Endothelial cell of umbilical vein (primary cell): ENCODE measurements around the gene RIPOR1. TPM values are rescaled to one million over a fixed set of nuclear protein-coding genes. Genes with fewer than 3 reads are reported as not detected.

ENCODE experiments used
- BruUV-seq: library from RNA; stranded (reverse); fragments of 400-500 nt; replicated peaks from 2 replicates; lab custom pipeline; 2021; lab: Mats Ljungman, UMichigan
- CTCF ChIA-PET: fragments of 300-600, 350-600 bp; sonication (Branson Sonifier 250); formaldehyde crosslinking; loops from one replicate; lab custom pipeline; 2021; ENCODE audit warnings: antibody characterized with exemption, inconsistent platforms; lab: Charles Lee
- POLR2A ChIA-PET: fragments of 300-600, 350-600 bp; sonication (Branson Sonifier 250); formaldehyde crosslinking; loops from one replicate; lab custom pipeline; 2021; ENCODE audit warnings: antibody characterized with exemption, inconsistent platforms; lab: Charles Lee
- DNase-seq: peaks from one replicate; pipeline ENCODE4 v3.0.0-alpha.2; 2011; ENCODE audit warnings: low read depth, low spot score
- FAIRE-seq: peaks from 2 replicates; lab custom pipeline; 2011; peaks lifted over from hg19 to GRCh38; lab: Jason Lieb, UNC
- H2AFZ ChIP-seq: 2 replicates; pipeline ENCODE4 v1.6.0; 2012; ENCODE audit warnings: low read depth, low read length, control low read depth, inconsistent platforms
- H3K27ac ChIP-seq: 2 replicates; pipeline ENCODE4 v1.5.1; 2011; ENCODE audit warnings: low read depth, mild to moderate bottlenecking, control low read depth, low read length, moderate library complexity; ENCODE audit not compliant: insufficient read depth
- H3K27me3 ChIP-seq, 2 experiments: 2 replicates each; pipeline versions ENCODE4 v1.6.0 to v1.6.1; 2011; ENCODE audit warnings: low read length in 2 of 2, mixed read lengths in 1 of 2; ENCODE audit not compliant: control insufficient read depth in 2 of 2, insufficient read depth in 2 of 2
- H3K36me3 ChIP-seq, 2 experiments: 2 replicates in 1 of 2; 3 replicates in 1 of 2; pipeline ENCODE4 v1.5.1; 2011; ENCODE audit warnings: low read length in 2 of 2, mild to moderate bottlenecking in 1 of 2, moderate library complexity in 1 of 2; ENCODE audit not compliant: control insufficient read depth in 2 of 2, insufficient read depth in 2 of 2; ENCODE audit errors: extremely low read depth in 1 of 2
- H3K4me1 ChIP-seq: 3 replicates; pipeline ENCODE4 v1.5.1; 2011; ENCODE audit warnings: mild to moderate bottlenecking, low read length; ENCODE audit not compliant: control insufficient read depth, insufficient read depth; ENCODE audit errors: extremely low read depth
- H3K4me2 ChIP-seq: 2 replicates; pipeline ENCODE4 v1.6.1; 2011; ENCODE audit warnings: low read length, control low read depth, mixed read lengths; ENCODE audit not compliant: insufficient read depth
- H3K4me3 ChIP-seq, 3 experiments: fragments of 200-600 bp in 1 of 3; sonication (generic), shearing (Covaris generic) in 1 of 3; replicated peaks in 1 of 3; 2 replicates each; pipeline ENCODE4 v1.5.1; 2011 to 2016; ENCODE audit warnings: control low read depth in 3 of 3, low read length in 3 of 3, mild to moderate bottlenecking in 2 of 3, inconsistent platforms in 1 of 3, low read depth in 1 of 3, moderate library complexity in 1 of 3; ENCODE audit not compliant: insufficient read depth in 1 of 3
- H3K79me2 ChIP-seq: 2 replicates; pipeline ENCODE4 v1.6.0; 2012; ENCODE audit warnings: low read length, inconsistent platforms; ENCODE audit not compliant: control insufficient read depth, insufficient read depth
- H3K9ac ChIP-seq: replicated peaks from 2 replicates; pipeline ENCODE3; 2011; ENCODE audit warnings: low read length, control low read depth; ENCODE audit not compliant: insufficient read depth; ENCODE audit errors: extremely low read depth
- H3K9me1 ChIP-seq: replicated peaks from 3 replicates; pipeline ENCODE4 v1.6.0; 2011; ENCODE audit warnings: mild to moderate bottlenecking, low read length; ENCODE audit not compliant: control insufficient read depth, insufficient read depth; ENCODE audit errors: extremely low read depth
- H3K9me3 ChIP-seq: replicated peaks from 2 replicates; pipeline ENCODE4 v1.5.1; 2012; ENCODE audit warnings: low read length, inconsistent platforms; ENCODE audit not compliant: control insufficient read depth, insufficient read depth
- H4K20me1 ChIP-seq: replicated peaks from 2 replicates; pipeline ENCODE3; 2011; ENCODE audit warnings: mild to moderate bottlenecking, low read length; ENCODE audit not compliant: control insufficient read depth, insufficient read depth; ENCODE audit errors: extremely low read depth
- EZH2 ChIP-seq: IDR thresholded peaks from 2 replicates; pipeline ENCODE4 v1.6.1; 2012; ENCODE audit warnings: borderline replicate concordance, low read depth, mild to moderate bottlenecking, moderate library complexity, low read length, inconsistent platforms; ENCODE audit not compliant: severe bottlenecking
- FOS ChIP-seq: IDR thresholded peaks from 2 replicates; pipeline ENCODE4 v1.6.1; 2011; ENCODE audit warnings: mild to moderate bottlenecking, low read length, moderate library complexity, borderline replicate concordance; ENCODE audit not compliant: insufficient read depth
- GATA2 ChIP-seq: IDR thresholded peaks from 2 replicates; pipeline ENCODE4 v1.7.0; 2011; ENCODE audit warnings: low read depth, mild to moderate bottlenecking, moderate library complexity, mixed read lengths, low read length; ENCODE audit not compliant: insufficient read length, insufficient read depth
- JUN ChIP-seq: IDR thresholded peaks from 2 replicates; pipeline ENCODE4 v1.6.1; 2011; ENCODE audit warnings: borderline replicate concordance, low read depth; ENCODE audit not compliant: insufficient read length, insufficient read depth
- MYC ChIP-seq: IDR thresholded peaks from one replicate; pipeline ENCODE4 v1.6.1; 2011; ENCODE audit warnings: mild to moderate bottlenecking, low read depth, low read length
- POLR2A ChIP-seq: IDR thresholded peaks from 2 replicates; pipeline ENCODE4 v1.6.1; 2012; ENCODE audit warnings: low read depth, mild to moderate bottlenecking, control low read depth, low read length
- POLR2AphosphoS5 ChIP-seq: IDR thresholded peaks from 2 replicates; pipeline ENCODE4 v1.6.1; 2012; ENCODE audit warnings: low read depth, mild to moderate bottlenecking, control low read depth, low read length, moderate library complexity; ENCODE audit not compliant: insufficient read depth
- dilution Hi-C: fragments of 300-500 bp; cut with MboI; formaldehyde crosslinking; loops from one replicate; pipeline ENCODE4 v1.15.0; 2019; ENCODE audit warnings: low sequenced_read_pairs; ENCODE audit not compliant: extremely low pct_ligation_motif_present
- intact Hi-C: fragments of 100-400 bp; cut with micrococcal nuclease; formaldehyde crosslinking; loops from one replicate; pipeline ENCODE4 v1.10.0; 2022
- polyA plus RNA-seq, 4 experiments: library from polyadenylated mRNA; depleted of rRNA in 3 of 4; stranded (reverse) in 3 of 4; unstranded in 1 of 4; fragments of >200 nt; gene quantifications; 2 replicates each; pipeline versions ENCODE4 v1.2.1 to v1.2.3, GENCODE V29; 2011 to 2012; ENCODE audit warnings: missing spikeins in 1 of 4
- total RNA-seq: library from RNA; stranded (reverse); gene quantifications from 2 replicates; pipeline ENCODE4 v1.2.3, GENCODE V29; 2021
- TF ChIP-seq, protein P1 (sequence below): IDR thresholded peaks from 2 replicates; pipeline ENCODE4 v1.6.1; 2011; ENCODE audit not compliant: insufficient read depth, insufficient read length
- TF ChIP-seq, protein P2 (sequence below), 2 donors: IDR thresholded peaks; 1 replicate in 1 of 2; 2 replicates in 1 of 2; pipeline ENCODE4 v1.5.1; 2011; ENCODE audit warnings: low read length in 2 of 2, mild to moderate bottlenecking in 2 of 2, moderate library complexity in 2 of 2, control low read depth in 1 of 2, inconsistent platforms in 1 of 2, low read depth in 1 of 2; ENCODE audit not compliant: insufficient read depth in 1 of 2; ENCODE audit errors: extremely low read depth in 1 of 2

Gene RIPOR1
- total and polyA plus RNA-seq, 2 donors (not counting 3 experiments of a cell fraction or from before 2014, with no cell fraction given), result 45.3 to 144 TPM

DNA sequence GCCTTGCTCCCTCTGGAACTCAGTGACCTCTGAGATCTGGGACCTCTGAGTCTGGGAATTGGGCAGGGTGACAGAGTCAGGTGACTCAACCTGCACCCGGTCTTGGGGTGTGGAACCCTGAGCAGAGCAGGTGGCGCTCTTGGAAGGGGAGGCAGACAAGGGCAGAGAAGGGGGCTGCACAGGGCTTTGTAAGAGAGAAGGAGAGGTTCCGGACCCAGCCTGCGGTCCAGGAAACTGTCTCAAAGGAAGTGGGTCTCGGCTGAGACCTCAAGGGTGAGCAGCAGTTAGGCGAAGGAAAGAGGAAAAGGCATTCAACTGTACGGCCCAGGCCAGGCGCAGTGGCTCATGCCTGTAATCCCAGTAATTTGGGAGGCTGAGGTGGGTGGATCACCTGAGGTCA is 10.0 kb upstream of the RIPOR1 start:
- ChIA-PET POLR2A (no interaction called here), CTCF (no interaction called here)
- Histone ChIP-seq H3K27me3 (no peaks in the 10 kb centered on the region), H3K79me2 (no peaks in the 10 kb centered on the region), H3K36me3 (no peaks in the 10 kb centered on the region), H3K4me3 (no peak overlapping the region), H3K4me1 (peaks cover 16% of the 10 kb centered on the region), H2AFZ (no peak overlapping the region), H3K9ac (no peak overlapping the region), H3K9me3 (no peaks in the 10 kb centered on the region), H4K20me1 (no peaks in the 10 kb centered on the region), H3K27ac (no peak overlapping the region), H3K4me2 (no peak overlapping the region), H3K9me1 (no peaks in the 10 kb centered on the region)
- intact Hi-C loops (no loop called here), dilution Hi-C loops (no loop called here)
- DNase-seq (no peak), FAIRE-seq (no peak)
- no peak for TF ChIP-seq POLR2AphosphoS5
- TF ChIP-seq, protein P1, sequence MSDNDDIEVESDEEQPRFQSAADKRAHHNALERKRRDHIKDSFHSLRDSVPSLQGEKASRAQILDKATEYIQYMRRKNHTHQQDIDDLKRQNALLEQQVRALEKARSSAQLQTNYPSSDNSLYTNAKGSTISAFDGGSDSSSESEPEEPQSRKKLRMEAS, result no peak
- no TSS peak for BruUV-seq

DNA sequence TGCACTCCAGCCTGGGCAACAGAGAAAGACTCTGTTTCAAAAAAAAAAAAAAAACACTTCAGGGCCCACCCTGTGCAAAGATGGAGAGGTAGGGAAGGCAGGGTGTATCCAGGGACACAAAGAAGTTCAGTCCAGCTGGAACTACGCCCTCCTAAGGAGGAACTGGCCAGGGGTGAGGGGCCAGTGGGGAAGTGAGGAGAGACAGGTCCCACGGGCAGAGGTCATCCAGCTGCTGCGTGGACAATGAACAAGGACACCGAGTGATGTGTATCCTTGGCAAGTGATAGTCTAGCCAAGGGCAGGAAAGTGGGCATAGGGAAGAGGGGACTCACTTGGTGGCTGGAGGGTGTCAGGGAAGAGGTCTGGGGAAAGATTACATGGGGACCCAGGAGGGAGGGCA is 9.4 kb upstream of the RIPOR1 start:
- Histone ChIP-seq H3K27ac (no peak overlapping the region), H3K4me3 (no peak overlapping the region), H3K79me2 (no peaks in the 10 kb centered on the region), H3K9ac (no peak overlapping the region), H3K9me1 (no peaks in the 10 kb centered on the region), H4K20me1 (no peaks in the 10 kb centered on the region), H3K27me3 (no peaks in the 10 kb centered on the region), H3K36me3 (no peaks in the 10 kb centered on the region), H2AFZ (no peak overlapping the region), H3K4me1 (peaks cover 16% of the 10 kb centered on the region), H3K4me2 (no peak overlapping the region), H3K9me3 (no peaks in the 10 kb centered on the region)
- ChIA-PET POLR2A (no interaction called here), CTCF (interaction anchor here (2.9 to 7.3 kb wide), 3 partner anchors 14 to 149 kb away, joined by 40 to 246 read pairs (median 163); partner anchors contain the start of genes C16orf86 and ENKD1)
- DNase-seq (no peak), FAIRE-seq (no peak)
- intact Hi-C loops, result no loop called here
- no TSS peak for BruUV-seq
- dilution Hi-C loops, result no loop called here
- TF ChIP-seq POLR2A (no peak), FOS (no peak), JUN (no peak), GATA2 (no peak), POLR2AphosphoS5 (no peak), MYC (no peak), EZH2 (no peak)
- TF ChIP-seq, protein P2, sequence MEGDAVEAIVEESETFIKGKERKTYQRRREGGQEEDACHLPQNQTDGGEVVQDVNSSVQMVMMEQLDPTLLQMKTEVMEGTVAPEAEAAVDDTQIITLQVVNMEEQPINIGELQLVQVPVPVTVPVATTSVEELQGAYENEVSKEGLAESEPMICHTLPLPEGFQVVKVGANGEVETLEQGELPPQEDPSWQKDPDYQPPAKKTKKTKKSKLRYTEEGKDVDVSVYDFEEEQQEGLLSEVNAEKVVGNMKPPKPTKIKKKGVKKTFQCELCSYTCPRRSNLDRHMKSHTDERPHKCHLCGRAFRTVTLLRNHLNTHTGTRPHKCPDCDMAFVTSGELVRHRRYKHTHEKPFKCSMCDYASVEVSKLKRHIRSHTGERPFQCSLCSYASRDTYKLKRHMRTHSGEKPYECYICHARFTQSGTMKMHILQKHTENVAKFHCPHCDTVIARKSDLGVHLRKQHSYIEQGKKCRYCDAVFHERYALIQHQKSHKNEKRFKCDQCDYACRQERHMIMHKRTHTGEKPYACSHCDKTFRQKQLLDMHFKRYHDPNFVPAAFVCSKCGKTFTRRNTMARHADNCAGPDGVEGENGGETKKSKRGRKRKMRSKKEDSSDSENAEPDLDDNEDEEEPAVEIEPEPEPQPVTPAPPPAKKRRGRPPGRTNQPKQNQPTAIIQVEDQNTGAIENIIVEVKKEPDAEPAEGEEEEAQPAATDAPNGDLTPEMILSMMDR (IDR thresholded peaks at IDR 0.05; ENCODE audit: extremely low read depth in 1 of 2, insufficient read depth in 1 of 2, low read depth in 1 of 2, low read length in 2 of 2), result no peak
- TF ChIP-seq, protein P1, result no peak
